NCI-H2107 treated with DMSO at 0.1 percent for 48 hours (cell line): ENCODE measurements around the gene RNF217.
"Not testable (repeated sequence)": the region's sequence is repeated elsewhere in the genome, so short reads cannot be mapped to it uniquely, and the experiment has no call there.

ENCODE experiments used
- DNase-seq: peaks from one replicate; lab custom pipeline; 2025; ENCODE audit not compliant: unreplicated experiment; lab: John Stamatoyannopoulos, UW

Gene RNF217, protein sequence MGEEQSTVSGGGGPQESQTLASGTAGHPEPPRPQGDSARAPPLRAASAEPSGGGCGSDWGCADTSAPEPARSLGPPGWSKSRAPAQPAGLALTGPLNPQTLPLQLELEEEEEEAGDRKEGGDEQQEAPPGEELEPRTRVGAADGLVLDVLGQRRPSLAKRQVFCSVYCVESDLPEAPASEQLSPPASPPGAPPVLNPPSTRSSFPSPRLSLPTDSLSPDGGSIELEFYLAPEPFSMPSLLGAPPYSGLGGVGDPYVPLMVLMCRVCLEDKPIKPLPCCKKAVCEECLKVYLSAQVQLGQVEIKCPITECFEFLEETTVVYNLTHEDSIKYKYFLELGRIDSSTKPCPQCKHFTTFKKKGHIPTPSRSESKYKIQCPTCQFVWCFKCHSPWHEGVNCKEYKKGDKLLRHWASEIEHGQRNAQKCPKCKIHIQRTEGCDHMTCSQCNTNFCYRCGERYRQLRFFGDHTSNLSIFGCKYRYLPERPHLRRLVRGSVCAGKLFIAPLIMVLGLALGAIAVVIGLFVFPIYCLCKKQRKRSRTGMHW

DNA sequence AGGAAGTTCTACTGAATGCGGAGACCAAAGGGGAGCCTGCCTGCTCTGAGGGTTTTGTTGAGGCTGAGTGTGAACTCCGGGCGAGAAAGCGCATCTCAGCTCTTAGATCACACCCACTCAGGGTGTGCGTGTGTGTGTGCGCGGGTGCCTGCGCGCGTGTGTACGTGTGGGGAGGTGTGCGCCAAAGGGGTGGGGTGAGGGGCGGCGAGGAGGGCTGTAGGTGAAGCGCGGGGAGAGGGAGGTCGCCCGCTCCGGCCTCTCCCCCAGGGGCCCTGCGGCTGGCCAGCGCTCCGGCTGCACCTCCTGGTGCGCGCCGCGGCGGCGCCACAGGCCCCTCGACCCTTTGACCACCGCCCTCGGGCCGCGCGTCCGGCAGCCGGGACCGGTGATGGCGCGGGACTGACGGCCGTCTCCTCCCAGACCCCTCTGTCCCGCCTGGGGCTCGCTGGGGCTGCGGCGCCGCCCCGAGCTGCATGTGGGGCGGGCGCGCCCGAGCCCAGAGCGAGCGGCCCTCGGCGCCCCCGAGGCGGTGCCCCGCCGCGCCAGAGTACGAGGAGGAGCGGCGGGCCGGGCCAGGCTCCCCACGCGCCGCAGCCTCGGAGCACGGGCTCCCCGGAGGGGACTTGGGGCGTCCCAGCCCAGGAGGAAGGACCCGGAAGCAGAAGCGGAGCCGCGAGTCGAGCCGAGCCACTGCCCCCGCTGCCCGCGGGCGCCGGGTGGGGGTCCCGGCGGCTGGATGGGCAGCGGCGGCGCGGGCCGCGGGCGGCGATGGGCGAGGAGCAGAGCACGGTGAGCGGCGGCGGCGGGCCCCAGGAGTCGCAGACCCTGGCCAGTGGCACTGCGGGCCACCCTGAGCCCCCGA is at the start of gene RNF217:
RNF217 (plus strand) TSS at position 661 of the 862 bp plus-strand sequence; CDS start at position 769, 108 bp downstream.
- DNase-seq = peak; percentile 18

DNA sequence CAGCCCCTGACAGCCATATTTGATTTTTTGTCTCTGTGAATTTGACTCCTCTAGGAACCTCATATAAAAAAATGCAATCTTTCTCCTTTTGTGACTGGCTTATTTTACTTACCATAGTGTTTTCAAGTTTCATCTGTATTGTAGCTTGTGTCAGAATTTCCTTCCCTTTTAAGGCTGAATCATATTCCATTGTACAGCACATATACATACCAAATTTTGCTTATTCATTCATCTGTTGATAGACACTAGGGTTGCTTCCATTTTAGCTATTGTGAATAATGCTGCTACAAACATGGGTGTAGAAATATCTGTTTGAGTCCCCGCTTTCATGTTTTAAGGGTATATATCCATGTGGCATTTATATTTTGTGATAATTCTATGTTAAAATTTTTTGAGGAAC is 49.2 kb upstream of the RNF217 start:
- no peak for DNase-seq

DNA sequence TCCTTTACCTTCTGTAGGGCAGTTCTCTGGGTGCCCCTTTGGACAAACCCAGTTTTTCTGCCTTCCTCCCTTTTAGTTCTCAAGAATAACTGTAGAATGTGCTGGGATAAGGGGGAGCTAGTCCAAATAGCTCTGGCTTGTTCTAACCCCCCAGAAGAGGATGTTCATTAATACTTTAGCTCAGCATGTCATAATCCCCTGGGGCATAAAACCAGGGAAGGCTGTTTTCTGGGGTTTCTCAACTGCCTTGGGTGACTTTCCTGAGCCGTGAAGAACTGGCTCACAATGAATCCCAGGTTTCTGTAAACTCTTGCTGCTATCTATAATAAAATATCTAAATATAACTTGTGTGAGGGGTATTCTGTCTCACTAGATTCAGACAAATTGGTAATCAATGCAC is 44.5 kb upstream of the RNF217 start:
- DNase-seq = no peak

DNA sequence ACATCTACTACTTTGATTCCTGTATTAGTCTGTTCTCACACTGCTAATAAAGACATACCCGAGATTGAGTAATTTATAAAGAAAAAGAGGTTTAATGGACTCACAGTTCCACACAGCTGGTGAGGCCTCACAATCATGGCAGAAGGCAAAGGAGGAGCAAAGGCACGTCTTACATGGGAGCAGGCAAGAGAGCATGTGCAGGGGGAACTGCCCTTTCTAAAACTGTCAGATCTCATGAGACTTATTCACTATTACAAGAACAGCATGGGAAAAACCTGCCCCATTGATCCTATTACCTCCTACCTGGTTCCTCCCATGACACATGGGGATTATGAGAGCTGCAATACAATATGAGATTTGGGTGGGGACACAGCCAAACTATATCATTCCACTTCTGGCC is 42.5 kb upstream of the RNF217 start:
- DNase-seq = not testable (repeated sequence)

DNA sequence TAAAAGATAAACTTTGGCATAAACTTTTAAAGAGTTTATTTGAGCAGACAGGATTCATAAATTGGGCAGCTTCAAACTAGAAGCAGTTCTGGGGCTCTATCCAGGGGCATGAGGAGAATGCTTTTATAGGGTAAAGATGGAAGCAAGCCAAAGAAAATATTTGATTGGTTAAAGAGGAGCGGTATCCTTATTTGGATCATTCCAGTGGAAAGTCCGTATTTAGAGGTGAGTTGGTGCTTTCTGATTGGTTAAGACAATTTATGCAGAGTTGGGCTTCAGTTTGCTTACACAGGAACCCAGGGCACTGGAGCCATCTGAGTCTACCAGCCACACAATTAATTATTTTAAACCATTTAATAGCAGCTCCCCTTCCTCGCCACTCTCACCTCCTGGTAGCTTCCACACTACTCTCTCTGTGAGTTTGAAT is 37.9 kb upstream of the RNF217 start:
- no peak for DNase-seq

DNA sequence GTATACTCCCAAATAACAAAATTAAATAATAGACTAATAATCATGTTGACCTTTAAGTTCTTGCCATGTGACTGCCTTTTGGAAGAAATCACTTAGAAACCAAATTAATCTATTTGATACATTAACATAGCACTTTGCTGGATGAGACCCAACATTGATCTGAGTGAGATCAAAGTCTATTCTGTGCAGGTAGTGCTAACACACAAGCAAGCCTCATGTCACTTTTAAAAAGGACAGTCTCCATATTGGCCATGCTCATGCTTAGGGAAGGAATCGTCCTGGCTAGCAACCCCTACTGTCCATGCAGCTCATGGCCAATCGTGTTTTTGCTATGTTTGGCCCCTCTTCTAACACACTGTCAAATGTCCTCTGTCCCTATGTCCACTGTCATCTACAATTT is 35.8 kb upstream of the RNF217 start:
- no peak for DNase-seq

DNA sequence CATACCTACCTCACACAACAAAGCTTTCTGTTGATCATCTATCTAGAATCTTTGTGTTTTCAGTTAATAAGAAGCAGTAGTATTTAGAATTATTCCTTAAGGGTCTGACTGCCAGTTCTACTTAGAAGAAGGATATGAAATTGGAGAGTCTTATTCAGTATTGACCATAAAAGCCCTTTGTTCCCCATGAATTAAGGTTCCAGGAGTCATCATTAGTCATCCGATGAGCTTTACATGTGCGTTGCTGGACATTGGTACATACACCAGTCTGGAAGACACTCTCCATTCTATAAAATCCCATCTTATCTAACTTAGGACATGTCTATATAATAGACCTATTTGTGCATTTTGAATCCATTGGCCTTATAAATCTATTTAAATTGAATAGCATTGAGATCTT is 34.4 kb upstream of the RNF217 start:
- no peak for DNase-seq

DNA sequence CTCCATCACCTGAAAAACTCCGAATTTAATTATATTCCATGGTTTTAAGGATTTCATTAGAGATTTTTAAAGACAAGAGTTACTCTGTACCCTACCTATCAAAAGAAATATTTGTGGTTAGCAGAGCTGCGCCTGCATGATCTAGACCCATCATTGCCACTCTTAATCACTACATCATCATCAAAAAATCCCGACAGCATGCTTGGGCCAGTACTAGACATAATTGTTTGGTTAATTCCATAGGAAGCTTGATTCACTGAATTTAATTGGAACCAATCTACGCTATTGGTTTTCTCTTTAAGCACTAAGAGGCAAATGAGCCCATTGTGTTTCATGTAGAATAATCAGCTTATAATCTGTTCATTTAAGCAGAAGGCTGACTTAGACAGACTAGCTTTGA is 33.4 kb upstream of the RNF217 start:
- no peak for DNase-seq

DNA sequence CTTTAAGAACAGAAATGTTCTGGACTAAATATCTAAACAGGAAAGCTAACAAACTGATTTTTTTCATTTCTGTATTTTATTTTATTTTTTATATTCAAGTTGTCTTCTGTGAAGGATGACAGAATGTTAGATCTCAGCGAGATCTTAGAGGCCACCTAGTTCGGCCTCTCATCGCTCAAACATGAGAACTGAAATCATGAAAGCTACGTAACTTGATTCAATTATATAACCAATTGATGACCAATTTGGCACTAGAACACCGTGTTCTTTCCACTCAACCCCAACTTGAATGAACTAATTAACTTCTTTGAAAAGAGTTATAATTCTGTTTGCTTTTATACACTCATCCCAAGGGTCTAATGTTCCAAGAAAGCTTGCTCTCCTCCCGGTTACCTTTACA is 24.6 kb upstream of the RNF217 start:
- no peak for DNase-seq

DNA sequence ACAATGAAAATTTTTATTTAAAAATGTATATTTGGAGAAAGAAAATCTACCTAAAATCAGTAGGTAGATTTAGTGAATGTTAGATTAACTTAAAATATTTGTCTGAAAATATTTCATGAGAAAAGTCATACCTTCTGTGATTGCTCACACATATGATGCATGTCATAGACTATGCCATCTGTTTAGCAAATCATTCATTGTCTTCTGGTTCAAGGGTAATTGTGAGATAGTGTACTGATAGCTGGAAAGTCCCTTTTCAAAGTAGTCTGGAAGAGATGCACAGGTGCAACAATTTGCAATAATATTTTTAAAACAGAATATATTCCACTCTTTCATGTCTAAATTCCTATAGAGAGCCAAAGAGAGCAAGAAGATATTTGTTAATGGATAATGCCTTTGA is 21.0 kb upstream of the RNF217 start:
- DNase-seq = no peak

DNA sequence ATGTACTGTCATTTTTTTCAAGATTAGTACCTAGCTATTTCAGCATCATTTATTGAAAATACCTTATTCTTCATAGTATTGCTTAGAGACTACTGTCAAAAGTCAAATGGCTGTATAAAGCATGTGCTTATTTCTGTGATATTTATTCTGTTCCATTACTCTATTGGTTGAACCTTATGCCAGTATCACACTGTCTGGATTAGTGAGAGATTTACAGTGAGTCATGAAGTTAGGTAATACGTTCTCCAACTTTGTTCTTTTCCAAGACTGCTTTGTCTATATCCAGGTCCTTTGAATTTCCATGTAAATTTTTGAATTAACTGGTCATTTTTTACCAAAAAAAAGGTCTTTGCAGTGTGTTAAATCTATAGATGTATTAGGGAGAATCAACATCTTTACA is 18.6 kb upstream of the RNF217 start:
- DNase-seq = no peak

DNA sequence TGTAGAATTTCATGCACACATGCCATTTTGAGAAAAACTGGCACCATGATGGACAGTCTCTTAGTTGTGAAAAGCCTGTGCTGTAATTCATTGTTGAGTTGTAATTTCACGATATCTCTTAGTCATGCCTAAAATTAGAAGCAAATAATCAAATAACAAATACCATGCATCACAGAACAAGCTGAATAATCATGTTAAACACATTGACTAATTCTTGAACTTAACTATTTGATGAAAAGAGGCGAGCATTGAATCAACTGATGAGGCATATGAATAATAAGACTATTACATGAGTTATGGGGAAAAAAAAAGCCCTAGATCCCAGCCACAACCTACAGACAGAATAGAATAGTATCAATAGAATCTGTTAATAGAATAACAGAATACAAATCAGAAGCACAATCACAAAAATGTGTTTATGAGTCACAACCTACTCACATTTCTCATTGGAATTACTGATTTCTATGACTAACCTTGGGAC is 14.2 kb upstream of the RNF217 start:
- DNase-seq = no peak

DNA sequence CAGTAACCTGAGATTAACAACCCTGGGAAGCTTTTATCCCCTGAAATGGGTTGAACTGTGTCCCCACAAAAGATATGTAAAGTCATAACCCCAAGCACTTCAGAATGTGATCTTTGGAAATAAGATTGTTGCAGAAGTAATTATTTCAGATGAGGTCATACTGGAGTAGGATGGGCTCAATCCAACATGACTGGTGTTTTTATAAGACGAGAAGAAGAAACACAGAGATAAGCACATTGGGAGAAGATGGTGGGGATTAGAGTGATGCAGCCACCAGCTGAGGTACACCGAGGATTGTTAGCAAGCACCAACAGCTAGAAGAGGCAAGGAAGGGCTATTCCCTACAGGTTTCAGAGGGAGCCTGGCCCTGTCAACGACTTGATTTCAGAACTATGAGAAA is 12.5 kb upstream of the RNF217 start:
- no peak for DNase-seq

DNA sequence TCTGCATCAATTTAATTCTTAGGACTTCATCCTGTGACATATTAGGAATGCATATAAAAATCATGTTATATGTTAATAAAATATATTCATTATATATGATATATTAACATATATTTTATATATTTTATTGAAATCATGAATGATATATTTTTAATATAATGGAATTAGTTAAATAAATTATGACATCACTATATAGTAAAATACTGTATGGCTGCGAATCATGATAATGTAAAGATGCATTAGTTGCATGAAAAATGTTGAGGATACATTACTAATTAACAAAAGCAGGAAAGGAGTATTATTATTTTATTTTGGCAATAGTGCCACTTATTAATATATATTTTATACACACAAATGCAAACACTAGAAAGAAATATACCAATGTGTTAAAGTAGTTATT is 8.4 kb upstream of the RNF217 start:
- DNase-seq = no peak

DNA sequence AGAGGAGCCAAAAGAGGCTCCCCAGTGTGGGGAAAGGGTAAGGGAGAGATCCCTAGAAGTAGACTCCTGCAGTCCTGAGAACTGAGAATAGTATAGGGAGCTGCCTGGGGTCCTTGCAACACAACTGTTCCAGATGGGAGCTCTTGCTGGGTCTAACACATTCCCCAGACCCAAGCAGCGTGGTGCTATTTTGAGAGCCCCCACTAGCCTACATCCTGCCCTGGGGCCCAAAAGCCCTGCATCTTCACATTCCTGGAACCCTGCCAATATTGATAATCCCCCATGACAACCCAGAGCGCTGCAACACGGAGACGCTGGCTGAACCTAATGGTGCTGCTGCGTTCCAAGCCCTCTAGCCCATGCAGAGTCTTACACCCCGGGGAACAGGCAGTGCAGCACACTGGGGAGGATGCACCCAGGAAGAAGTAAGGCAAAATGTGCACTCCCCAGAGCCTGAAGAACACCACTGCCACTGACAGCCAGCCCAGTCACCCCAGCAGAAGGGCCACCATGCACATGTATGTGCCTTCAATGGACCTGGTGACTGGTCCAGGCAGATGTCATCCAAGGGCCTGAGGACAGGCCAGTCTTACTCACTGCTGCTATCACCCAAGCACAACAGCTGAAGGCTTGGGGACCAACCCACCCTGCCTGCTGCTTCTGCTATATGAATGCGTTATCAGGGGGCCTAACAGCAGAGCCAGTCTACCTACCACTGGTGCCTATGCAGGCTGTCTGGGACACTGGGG is 7.0 kb upstream of the RNF217 start:
- no peak for DNase-seq

DNA sequence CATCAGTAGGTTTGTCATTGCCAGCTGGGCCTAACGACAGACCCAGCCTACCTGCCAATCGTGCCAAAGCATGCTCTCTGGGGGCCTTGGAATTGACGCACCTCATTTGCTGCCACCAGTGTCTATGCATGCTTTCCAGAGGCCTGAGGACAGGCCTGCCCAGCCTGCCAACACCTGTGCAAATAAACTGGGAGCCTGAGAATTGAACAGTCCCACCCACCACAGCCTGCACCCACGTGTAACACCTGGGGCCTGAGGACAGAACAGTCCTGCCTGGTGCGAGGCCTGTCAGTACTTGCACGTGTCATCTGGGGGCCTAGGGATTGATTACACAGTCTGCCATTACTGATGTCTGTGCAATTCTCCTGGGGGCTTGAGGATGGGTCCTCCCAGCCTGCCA is 6.2 kb upstream of the RNF217 start:
- DNase-seq = no peak

DNA sequence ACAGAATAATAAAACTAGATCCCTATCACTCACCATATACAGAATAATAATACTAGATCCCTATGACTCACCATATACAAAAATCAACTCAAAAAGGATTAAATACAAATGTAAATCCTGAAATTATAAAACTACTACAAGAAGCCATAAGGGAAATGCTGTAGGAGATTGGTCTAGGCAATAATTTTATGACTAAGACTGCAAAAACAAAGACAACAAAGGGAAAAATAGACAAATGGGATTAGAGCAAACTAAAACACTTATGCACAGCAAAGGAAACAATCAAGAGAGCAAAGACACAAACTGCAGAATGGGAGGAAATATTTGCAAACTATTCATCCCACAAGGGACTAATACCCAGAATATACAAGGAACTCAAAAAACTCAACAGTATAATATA is 4.1 kb upstream of the RNF217 start:
- DNase-seq = no peak

DNA sequence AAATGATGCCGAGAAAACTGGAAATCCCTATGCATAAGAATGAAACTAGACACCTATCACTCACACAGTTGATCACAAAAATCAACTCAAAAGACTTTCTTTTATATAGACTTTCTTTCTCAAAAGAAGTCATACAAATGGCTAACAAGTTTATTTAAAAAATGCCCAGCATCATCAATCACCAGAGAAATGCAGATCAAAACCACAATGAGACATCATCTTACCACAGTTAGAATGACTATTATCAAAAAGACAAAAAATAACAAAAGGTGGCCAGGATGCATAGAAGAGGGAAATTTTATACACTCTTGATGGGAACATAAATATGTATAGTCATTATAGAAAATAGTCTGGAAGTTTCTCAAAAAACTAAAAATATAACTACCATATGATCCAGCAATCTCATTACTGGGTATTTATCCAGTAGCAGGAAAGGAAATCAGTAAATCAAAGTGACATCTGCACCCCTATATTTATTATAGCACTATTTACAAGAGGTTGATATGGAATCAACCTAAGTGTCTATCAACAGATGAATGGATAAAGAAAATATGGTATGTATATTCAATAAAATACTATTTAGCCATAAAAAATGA is 3.4 kb upstream of the RNF217 start:
- no peak for DNase-seq

DNA sequence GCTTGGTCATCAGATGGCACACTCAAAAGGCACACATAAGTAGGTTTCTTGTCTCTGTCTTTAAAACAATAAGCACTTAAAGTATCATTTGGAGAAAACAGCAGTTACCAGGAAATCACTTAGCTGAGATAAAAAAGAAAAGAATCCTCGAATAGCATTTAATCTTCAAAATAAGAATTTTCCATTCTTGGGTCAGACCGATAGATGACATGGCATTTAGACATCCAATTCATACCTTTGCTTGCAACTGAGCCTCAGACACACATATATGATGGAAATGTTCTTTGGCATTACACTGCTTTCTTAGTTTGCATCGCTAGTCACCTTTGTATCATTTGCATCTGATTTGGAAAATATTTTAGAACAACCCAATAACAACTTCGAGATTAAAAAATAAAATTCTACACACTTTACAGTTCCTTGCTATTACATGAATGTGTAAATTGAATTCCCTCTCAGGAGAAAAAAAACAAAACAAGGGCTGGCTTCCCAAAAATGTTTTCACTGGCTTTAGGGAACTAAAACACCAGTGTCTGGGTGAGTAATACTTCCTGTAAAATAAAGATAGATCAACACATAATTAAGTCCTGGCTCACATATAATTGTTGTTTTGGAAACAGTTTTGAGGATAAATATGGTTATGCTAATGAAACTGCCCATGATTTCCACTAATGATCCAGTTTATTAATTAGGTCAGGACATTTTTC is 1.3 kb upstream of the RNF217 start:
- DNase-seq = no peak

DNA sequence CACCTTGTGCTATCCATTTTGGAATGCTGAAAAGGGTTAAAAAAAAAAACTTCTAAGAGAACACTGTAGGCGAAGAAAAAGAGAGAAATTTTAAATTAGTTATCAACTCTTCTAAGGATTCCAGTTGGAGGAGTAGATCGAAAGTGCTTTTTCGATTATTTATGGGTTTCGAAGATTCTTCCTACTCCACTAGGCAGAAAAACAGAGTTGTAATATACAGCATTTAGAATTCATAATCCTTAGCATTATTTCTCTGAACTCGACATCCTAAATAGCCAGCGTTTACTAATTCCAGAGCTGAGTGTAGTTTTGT is 817 bp upstream of the RNF217 start:
- no peak for DNase-seq
